Natural killer cell treated with Interleukin-12 subunit alpha and Interleukin-12 subunit beta and Interleukin-15 and Interleukin-18, amount 100 ng/mL, for 72 hours (primary cell): ENCODE measurements around the gene B3GALT4. TPM values are rescaled to one million over a fixed set of nuclear protein-coding genes. Genes with fewer than 3 reads are reported as not detected.
"Not testable (repeated sequence)": the region's sequence is repeated elsewhere in the genome, so short reads cannot be mapped to it uniquely, and the experiment has no call there.

Source experiments
- ATAC-seq, 2 donors: fragments of 150-1000 bp; cut with Tn5 transposase in 1 of 2; sonication (Bioruptor Pico), chemical (Tn5 transposase) in 1 of 2; 2 replicates each; pipeline ENCODE4 v1.10.0; 2021
- DNase-seq: peaks from one replicate; pipeline ENCODE4 v3.0.0; 2022; ENCODE audit warnings: low spot score
- H3K27ac Mint-ChIP-seq, 2 donors: 1 replicate in 1 of 2; 2 replicates in 1 of 2; pipeline ENCODE4 v1.8.0; 2022; ENCODE audit warnings: mixed read lengths in 2 of 2, mild to moderate bottlenecking in 1 of 2, moderate library complexity in 1 of 2
- H3K27me3 Mint-ChIP-seq, 2 donors: 1 replicate in 1 of 2; 2 replicates in 1 of 2; pipeline ENCODE4 v1.8.0; 2022; ENCODE audit warnings: mixed read lengths in 2 of 2
- H3K36me3 Mint-ChIP-seq: one replicate; pipeline ENCODE4 v1.8.0; 2022; ENCODE audit warnings: mixed read lengths
- H3K4me1 Mint-ChIP-seq, 2 donors: 1 replicate in 1 of 2; 2 replicates in 1 of 2; pipeline ENCODE4 v1.8.0; 2022; ENCODE audit warnings: low read depth in 2 of 2, mixed read lengths in 2 of 2, mild to moderate bottlenecking in 1 of 2
- H3K4me3 Mint-ChIP-seq: one replicate; pipeline ENCODE4 v1.8.0; 2022; ENCODE audit warnings: mixed read lengths
- H3K9me3 Mint-ChIP-seq: 2 replicates; pipeline ENCODE4 v1.8.0; 2022; ENCODE audit warnings: mixed read lengths
- total RNA-seq, 2 donors: library from RNA; stranded (reverse); gene quantifications; one replicate each; pipeline ENCODE4 v1.2.3, GENCODE V29; 2022

B3GALT4 gene
- total RNA-seq, 2 donors from 2014 or later, result 10.1 to 11.2 TPM

DNA sequence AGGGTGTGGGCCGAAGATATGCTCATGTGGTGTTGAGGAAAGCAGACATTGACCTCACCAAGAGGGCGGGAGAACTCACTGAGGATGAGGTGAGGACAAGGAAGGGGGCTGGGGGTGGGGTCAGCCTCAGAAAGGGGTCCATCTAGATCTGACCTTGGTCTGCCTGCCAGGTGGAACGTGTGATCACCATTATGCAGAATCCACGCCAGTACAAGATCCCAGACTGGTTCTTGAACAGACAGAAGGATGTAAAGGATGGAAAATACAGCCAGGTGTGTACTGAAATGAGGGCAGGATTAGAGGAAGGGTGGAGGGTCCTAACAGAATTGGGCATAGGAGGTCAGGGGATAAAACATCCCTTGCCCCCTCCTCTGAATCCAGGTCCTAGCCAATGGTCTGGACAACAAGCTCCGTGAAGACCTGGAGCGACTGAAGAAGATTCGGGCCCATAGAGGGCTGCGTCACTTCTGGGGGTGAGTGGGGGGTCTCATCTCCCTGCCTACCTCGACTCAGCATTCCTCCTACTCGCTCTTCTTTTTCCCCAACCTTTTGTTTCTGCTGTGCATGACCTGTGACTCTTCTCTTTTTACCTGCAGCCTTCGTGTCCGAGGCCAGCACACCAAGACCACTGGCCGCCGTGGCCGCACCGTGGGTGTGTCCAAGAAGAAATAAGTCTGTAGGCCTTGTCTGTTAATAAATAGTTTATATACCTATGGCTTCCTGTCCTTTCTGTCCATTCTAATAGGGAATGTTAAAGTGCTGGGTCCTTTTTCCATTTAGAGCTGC is 935 bp upstream of the B3GALT4 start:
- not testable (repeated sequence) for ATAC-seq
- peaks cover 35% of the 10 kb centered on the region for H3K36me3 Mint-ChIP-seq

DNA sequence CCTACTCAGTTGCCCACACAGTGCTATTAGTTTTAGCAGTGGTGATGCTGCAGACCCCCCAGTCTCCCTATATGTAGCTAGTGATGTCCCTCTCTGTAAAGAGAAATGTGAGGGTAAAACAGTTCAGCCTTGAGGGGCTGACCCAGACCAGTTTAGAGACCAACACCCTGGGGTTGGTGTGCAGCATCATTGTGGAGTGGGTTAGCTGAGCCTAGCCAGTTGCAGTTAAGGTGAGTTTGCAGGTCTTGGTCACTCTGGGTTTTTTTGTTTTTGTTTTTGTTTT is 401 bp upstream of the B3GALT4 start:
- ATAC-seq, result no peak
- H3K27me3 Mint-ChIP-seq, result no peaks in the 10 kb centered on the region
- no peaks in the 10 kb centered on the region for H3K9me3 Mint-ChIP-seq
- H3K4me1 Mint-ChIP-seq, result peaks cover 53% of the 10 kb centered on the region in 2 donors
- DNase-seq, result no peak
- peak overlapping the region; percentile 87 to 97 for H3K27ac Mint-ChIP-seq
- H3K36me3 Mint-ChIP-seq, result peaks cover 35% of the 10 kb centered on the region
- H3K4me3 Mint-ChIP-seq, result peak overlapping the region; percentile 95

More for the DNA sequence above, 935 bp upstream of the B3GALT4 start:
- H3K27ac Mint-ChIP-seq, result peak overlapping the region; percentile 97 to 99
- not testable (repeated sequence) for DNase-seq, H3K27me3 Mint-ChIP-seq, H3K9me3 Mint-ChIP-seq
- peak overlapping the region; percentile 95 for H3K4me3 Mint-ChIP-seq
- peaks cover 51 to 59% of the 10 kb centered on the region in 2 donors for H3K4me1 Mint-ChIP-seq

DNA sequence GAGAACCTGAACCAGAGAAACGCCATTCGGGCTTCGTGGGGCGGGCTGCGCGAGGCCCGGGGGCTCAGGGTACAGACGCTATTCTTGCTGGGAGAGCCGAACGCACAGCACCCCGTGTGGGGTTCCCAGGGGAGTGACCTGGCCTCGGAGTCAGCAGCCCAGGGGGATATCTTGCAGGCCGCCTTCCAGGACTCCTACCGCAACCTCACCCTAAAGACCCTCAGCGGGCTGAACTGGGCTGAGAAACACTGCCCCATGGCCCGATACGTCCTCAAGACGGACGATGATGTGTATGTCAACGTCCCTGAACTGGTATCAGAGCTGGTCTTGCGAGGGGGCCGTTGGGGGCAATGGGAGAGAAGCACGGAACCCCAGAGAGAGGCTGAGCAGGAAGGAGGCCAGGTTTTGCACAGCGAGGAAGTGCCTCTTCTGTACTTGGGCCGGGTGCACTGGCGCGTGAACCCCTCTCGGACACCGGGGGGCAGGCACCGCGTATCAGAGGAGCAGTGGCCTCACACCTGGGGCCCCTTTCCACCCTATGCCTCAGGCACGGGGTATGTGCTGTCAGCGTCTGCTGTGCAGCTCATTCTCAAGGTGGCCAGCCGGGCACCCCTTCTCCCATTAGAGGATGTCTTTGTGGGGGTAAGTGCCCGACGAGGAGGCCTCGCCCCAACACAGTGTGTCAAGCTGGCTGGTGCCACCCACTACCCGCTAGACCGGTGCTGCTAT is 904 bp downstream of the B3GALT4 start:
- no peaks in the 10 kb centered on the region for H3K27me3 Mint-ChIP-seq
- H3K4me1 Mint-ChIP-seq, result peaks cover 40 to 42% of the 10 kb centered on the region in 2 donors
- H3K4me3 Mint-ChIP-seq, result peak overlapping the region; percentile 84
- H3K27ac Mint-ChIP-seq, result peak overlapping the region; percentile 87 to 97
- no peaks in the 10 kb centered on the region for H3K9me3 Mint-ChIP-seq
- H3K36me3 Mint-ChIP-seq, result peaks cover 28% of the 10 kb centered on the region
- no peak for DNase-seq
- peak in 1 of 2 donors; percentile 11 for ATAC-seq

DNA sequence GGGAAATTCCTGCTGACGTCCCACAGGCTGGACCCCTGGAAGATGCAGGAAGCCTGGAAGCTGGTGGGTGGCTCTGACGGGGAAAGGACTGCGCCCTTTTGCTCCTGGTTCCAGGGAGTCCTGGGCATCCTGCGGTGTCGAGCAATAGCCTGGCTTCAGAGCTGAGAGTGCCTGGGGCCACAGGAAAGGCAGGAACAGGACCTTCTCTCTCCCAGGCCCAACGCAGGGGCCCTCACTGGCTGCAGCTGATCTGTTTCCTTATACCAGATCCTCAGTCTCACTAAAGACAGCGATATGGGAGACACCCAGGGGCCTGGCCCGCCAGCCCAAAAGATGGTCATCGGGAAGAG is 1.4 kb downstream of the B3GALT4 start:
- Mint-ChIP-seq H3K36me3 (peaks cover 23% of the 10 kb centered on the region), H3K9me3 (no peaks in the 10 kb centered on the region), H3K27me3 (no peaks in the 10 kb centered on the region), H3K27ac (peak overlapping the region; percentile 87 to 97), H3K4me1 (peaks cover 35 to 36% of the 10 kb centered on the region in 2 donors), H3K4me3 (peak overlapping the region; percentile 84)
- ATAC-seq (no peak), DNase-seq (no peak)

DNA sequence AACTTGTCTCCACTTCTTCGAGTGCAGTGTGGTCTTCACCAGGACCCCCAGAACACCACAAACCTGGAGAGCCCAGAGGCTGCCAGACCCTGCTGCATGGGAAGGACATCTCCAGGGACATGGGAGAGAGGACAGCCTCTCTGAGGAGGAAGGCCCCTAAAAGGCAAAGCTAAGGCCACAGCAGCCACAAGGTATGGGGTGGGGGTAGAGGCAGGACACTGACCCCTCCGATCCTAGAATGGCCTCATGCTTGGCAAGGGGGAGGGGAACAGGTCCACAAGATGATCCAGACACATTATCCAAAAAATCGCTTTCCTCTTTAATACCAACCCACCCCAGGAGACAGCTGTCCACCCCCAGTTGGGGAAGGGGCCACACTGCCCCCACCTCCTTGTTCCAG is 1.9 kb downstream of the B3GALT4 start:
- Mint-ChIP-seq H3K4me1 (peaks cover 32 to 35% of the 10 kb centered on the region in 2 donors), H3K36me3 (peaks cover 20% of the 10 kb centered on the region)

DNA sequence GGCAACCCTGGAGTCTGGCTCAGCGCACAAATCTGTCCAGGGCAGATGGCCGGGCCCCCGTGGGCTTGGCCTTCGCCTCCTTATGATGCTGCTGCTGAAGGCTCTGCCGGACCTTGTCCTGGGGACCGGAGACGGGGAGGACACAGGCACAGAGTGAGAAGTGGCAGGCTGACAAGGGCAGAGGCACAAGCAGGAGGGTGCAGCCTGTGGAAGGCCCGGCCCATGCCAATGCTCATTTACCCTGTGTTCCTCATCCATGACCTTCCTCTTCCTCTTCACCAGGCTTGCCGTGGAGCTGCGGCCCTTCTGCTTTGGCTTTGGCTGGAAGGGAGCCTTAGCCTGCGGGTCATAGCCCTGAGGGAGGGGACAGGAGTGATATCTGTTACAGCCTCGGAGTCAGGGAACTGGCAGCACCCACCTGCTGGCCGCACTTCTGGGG is 2.4 kb downstream of the B3GALT4 start:
- Mint-ChIP-seq H3K9me3 (no peaks in the 10 kb centered on the region), H3K27ac (peak overlapping the region in 1 of 2 donors; percentile 28), H3K4me1 (peaks cover 31 to 33% of the 10 kb centered on the region in 2 donors), H3K4me3 (no peak overlapping the region), H3K27me3 (no peaks in the 10 kb centered on the region), H3K36me3 (peaks cover 18% of the 10 kb centered on the region)
- ATAC-seq, result no peak
- no peak for DNase-seq

More for the DNA sequence above, 1.9 kb downstream of the B3GALT4 start:
- DNase-seq, result no peak
- H3K27ac Mint-ChIP-seq, result peak overlapping the region; percentile 87 to 97
- no peaks in the 10 kb centered on the region for H3K9me3 Mint-ChIP-seq
- no peak for ATAC-seq
- no peaks in the 10 kb centered on the region for H3K27me3 Mint-ChIP-seq
- peak overlapping the region; percentile 84 for H3K4me3 Mint-ChIP-seq

DNA sequence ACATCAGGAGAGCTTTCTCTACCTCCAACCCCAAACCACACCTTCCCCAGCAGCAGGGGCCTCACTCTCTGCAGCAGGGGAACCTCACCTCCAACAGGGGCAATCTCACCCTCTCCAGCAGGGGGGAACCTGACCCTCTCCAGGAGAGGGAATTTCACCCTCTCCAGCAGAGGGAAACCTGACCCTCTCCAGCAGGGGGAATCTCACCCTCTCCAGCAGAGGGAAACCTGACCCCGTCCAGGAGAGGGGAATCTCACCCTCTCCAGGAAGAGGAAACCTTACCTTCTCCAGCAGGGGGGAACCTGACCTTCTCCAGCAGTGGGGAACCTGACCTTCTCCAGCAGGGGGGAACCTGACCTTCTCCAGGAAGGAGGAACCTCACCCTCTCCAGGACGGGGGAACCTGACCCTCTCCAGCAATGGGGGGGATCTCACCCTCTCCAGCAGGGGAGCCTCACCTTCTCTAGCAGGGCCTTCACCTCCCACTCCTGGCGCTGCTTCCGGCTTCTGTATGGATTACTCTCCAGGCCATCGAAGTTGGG is 3.1 kb downstream of the B3GALT4 start:
- no peaks in the 10 kb centered on the region for H3K9me3 Mint-ChIP-seq
- ATAC-seq, result no peak
- peaks cover 10% of the 10 kb centered on the region for H3K36me3 Mint-ChIP-seq
- no peaks in the 10 kb centered on the region for H3K27me3 Mint-ChIP-seq
- H3K4me3 Mint-ChIP-seq, result no peak overlapping the region
- H3K27ac Mint-ChIP-seq, result peak overlapping the region; percentile 28 to 75
- H3K4me1 Mint-ChIP-seq, result peaks cover 23 to 25% of the 10 kb centered on the region in 2 donors
- DNase-seq, result no peak

DNA sequence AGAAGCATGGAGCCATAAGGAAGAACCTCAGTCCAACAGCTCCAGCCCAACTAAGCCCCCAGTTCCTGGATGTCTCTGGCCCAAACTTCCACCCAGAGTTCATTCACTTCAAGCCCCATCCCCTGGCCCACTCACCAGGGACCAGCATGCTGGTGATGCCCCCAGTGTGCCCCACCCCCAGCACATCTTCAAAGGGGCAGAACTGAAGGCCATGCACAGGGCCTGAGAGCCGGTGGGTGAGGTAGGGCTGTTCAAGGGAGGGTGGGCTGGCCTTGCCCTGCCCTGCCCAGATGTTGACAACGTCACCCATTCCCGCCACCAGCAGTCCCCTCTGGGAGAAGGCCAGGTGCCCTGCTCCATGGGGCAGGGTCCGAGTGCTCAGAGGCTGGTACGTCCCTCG is 3.6 kb downstream of the B3GALT4 start:
- Mint-ChIP-seq H3K9me3 (no peaks in the 10 kb centered on the region), H3K36me3 (peaks cover 8% of the 10 kb centered on the region), H3K27ac (peak overlapping the region; percentile 11 to 75), H3K4me1 (peaks cover 18 to 22% of the 10 kb centered on the region in 2 donors), H3K4me3 (no peak overlapping the region), H3K27me3 (no peaks in the 10 kb centered on the region)
- DNase-seq, result no peak
- no peak for ATAC-seq

DNA sequence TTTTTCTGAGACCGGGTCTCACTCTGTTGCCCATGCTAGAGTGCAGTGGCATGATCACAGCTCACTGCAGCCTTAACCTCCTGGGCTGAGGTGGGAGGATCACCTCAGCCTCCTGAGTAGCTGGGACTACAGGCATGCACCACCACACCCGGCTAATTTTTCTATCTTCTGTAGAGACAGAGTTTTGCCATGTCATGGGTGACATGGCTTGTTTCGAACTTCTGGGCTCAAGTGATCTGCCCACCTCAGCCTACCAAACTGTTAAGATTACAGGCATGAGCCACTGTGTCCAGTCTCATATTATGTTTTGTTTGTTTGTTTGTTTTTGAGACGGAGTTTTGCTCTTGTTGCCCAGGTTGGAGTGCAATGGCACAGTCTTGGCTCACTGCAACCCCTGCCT is 8.3 kb downstream of the B3GALT4 start:
- not testable (repeated sequence) for DNase-seq, H3K27me3 Mint-ChIP-seq, ATAC-seq, H3K9me3 Mint-ChIP-seq, H3K4me3 Mint-ChIP-seq, H3K27ac Mint-ChIP-seq
- peaks cover 29% of the 10 kb centered on the region in 2 donors for H3K4me1 Mint-ChIP-seq
- H3K36me3 Mint-ChIP-seq, result peaks cover 16% of the 10 kb centered on the region

DNA sequence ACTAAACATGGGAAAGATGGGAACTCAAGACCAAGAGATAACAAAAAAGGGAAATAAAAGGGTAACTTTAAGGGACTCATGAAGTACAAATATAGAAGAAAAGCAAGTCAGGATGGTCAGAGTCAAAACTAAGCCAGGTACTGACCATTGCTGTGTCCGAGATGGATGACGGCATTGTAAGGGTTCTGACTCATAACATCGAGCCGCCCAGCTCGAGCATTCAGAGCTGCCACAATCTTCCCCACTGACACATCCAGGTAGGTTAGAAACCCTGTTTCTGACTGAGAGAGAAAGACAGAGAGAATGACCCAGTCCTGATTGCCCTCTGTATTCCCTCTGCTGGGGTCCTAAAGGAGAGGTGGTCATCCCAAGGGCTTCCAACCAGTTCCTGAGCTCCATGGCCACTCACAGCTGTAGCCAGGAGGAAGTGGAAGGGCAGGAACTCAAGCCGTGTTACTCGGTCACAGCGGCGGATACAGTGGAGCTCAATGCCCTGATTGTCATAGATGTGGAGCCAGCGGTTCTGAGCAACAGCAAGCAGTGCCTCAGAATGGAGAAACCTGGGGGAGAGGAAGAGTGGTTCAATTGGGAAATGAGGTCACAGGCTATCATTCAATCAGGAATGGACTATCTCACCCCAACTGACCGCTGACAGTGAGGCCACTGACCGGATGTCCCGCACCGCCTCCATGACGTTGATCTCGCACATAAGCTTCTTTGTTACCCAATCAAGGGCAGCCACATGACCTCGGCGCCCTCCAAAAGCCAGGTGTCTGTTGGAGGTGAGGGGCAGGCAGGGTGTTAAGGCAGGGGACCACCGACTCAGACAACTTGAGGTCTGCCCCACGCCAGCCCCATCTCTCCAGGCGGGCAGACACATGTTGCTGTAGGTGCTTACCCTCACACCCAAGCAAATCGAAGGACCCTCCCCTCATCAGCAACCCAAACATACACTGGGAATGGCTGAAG is 10.3 kb downstream of the B3GALT4 start:
- peak overlapping the region; percentile 93 for H3K4me3 Mint-ChIP-seq
- DNase-seq, result no peak
- peaks cover 24% of the 10 kb centered on the region for H3K36me3 Mint-ChIP-seq
- no peaks in the 10 kb centered on the region for H3K27me3 Mint-ChIP-seq
- no peaks in the 10 kb centered on the region for H3K9me3 Mint-ChIP-seq
- peak overlapping the region in 1 of 2 donors; percentile 77 for H3K27ac Mint-ChIP-seq
- peaks cover 37 to 41% of the 10 kb centered on the region in 2 donors for H3K4me1 Mint-ChIP-seq
- ATAC-seq, result no peak

DNA sequence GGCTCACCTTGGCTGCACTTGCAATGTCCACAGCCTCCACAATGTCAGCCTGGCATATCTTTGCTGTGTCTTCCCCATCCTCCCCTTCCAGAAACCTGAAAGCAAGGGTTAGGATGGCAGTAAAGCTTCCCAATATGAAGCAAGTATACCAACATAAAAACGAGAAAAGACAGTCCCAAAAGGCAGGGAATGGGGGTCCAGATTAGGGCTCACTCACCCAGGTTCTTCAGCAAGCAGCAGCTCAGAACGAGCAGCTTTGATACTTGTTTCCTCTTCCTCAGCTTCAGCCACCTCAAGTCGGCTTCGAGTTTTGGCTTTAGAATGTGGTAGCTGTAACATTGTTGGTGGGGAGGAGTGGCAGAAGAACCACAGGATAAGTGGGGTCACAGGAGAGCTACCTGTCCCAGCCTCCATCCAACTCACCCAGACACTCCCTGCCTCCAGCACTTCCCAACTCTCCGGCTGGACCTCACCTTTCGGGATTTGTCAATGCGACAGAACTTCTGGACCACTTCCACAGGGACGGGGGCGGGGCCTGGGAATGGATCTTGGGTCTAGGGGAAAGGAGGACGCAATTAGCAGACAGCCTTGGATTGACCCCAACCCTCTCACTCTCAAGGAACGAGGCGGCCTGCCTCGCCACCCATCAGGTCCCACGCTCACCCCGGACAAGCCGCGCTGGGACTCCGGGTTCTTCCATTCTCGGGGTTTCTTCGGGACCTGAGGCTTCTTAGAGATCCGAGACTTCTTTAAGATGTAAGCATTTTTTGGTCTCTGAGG is 11.4 kb downstream of the B3GALT4 start:
- Mint-ChIP-seq H3K9me3 (no peaks in the 10 kb centered on the region), H3K27ac (peak overlapping the region; percentile 77 to 92), H3K4me3 (peak overlapping the region; percentile 93), H3K36me3 (peaks cover 24% of the 10 kb centered on the region), H3K27me3 (no peaks in the 10 kb centered on the region), H3K4me1 (peaks cover 37 to 41% of the 10 kb centered on the region in 2 donors)
- DNase-seq (no peak), ATAC-seq (no peak)

DNA sequence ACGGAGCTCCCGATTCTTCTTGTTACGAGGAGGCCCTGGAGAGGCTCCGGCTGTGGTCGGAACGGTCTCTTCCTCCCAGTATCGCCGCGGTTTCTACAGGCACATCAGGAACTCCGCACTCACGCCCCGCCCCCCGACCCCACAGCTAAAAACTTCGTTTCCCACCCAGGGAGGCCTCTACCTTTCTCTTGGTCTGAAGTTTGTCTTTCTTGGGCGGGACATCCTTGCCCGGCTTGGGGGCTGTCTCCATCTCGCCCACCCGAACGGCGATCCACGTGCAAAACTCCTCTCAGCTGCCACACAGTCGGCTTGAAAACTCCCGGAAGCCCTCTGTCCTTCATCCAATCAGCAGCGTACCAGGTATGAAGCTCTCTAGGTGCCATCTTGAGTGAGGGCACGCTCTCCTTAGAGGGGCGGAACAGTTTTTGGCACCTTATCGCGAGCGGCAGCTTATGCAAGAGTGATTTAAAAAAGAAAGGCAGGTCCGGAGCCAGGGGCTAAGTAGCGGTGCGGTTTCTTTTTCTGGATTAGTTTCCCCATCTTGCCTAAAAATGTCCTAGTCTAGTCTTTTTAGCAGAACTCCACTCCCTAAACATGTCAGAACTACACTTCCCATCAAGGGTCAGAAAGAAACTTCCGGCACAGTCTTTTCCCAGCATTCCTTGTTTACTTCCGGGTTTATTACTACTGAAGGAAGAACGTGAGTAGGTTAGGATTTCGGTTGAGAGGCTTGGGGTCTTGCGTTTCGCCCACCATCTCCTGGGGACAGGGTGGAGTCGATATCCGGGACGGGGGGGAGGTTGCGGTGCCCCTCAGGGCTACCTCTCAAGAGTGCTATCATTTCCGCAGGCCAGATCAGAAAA is 12.2 kb downstream of the B3GALT4 start, which contains the start of the genes PFDN6 and WDR46:
PFDN6 (plus strand) TSS at position 681 of the 863 bp plus-strand sequence. CDS start 256 bp downstream, outside the sequence.
WDR46 (minus strand) TSS at position 319 of the 863 bp plus-strand sequence; CDS start at position 250, 69 bp downstream.
- H3K4me3 Mint-ChIP-seq, result peak within 1 kb of the TSS; percentile 93

More for the DNA sequence above, 12.2 kb downstream of the B3GALT4 start, which contains the start of the genes PFDN6 and WDR46:
- no peaks in the 10 kb centered on the region for H3K27me3 Mint-ChIP-seq
- DNase-seq, result peak; percentile 87
- peak within 1 kb of the TSS; percentile 77 to 92 for H3K27ac Mint-ChIP-seq
- H3K9me3 Mint-ChIP-seq, result no peaks in the 10 kb centered on the region
- H3K4me1 Mint-ChIP-seq, result peaks cover 40 to 41% of the 10 kb centered on the region in 2 donors
- peaks cover 24% of the 10 kb centered on the region for H3K36me3 Mint-ChIP-seq
- ATAC-seq, result peak; percentile 97 to 98
